Smooth muscle cell of the brain vasculature (primary cell): ENCODE measurements around the gene CTBP2.
A peak's percentile ranks its signal among the peaks of the same experiment; 100 is the strongest.
"Not testable (repeated sequence)": the region's sequence is repeated elsewhere in the genome, so short reads cannot be mapped to it uniquely, and the experiment has no call there.

Experiments
- DNase-seq: peaks from one replicate; pipeline ENCODE4 v3.0.0-alpha.2; 2012; ENCODE audit warnings: low read depth, low spot score

Gene CTBP2

DNA sequence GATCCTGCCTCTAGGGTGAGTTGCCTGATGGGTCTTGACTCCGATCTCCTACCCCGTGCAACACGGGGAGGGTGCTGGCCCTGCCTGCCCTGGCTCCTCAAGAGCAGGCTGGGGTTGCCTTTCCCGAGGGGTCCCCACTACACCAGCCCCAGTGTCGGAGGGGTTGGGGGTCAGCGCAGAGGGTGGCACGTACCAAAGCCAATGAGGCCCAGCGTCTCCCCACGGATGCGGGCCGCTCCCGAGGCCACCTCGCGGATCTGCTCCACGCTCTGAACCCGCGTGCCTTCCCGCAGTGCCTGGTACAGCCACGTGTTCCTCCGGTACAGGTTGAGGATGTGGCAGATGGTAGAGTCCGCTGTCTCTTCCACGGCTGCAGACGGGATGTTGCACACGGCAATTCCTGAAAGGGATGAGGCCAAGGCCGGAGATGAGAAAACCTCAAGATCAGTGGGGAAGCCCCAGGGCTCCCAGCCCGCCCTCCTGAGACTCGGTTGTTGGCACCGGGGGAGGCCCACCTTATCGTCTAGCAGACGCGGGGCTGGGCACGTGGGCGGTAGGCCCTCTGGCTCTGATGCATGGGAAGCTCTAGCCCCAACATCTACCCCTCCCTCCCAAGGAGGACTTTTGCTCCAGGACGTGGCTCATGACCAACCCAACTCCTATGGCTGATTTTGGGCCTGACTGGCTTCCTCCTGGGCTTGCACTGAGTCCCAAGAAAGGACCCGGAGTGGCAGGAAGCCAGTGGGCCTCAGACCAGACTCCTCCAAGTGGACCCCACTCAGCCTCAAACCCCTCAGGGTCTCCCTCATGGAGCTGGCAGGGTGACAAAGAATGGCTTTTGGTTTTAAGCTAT, 162.4 kb downstream of the CTBP2 start:
- DNase-seq: no peak

DNA sequence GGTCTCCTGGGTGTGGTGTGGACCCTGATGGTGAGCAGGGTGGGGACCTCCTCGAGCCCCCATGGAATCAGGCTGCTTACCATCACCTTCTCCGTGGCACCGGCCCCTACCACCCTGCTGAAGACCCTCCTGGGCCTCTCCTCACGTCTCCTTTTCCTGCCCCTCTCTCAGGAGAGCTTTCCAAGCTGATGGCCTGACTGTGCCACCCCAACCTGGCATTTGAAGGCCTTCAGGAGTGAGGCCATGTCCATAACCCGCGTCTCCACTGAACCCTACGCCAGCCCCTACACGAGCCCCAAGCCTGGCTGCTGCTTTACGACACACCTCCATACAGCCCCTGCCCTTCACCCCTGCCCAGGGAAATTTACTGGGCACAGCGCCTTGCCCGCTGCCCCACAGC, 163.1 kb downstream of the CTBP2 start:
- no peak for DNase-seq

- DNase-seq: no peak
Measured at GRCh38 chr10:124996854-124997215, 163.5 kb downstream of the CTBP2 start.

- DNase-seq: no peak
Measured at GRCh38 chr10:124996127-124996853, 164.1 kb downstream of the CTBP2 start.

DNA sequence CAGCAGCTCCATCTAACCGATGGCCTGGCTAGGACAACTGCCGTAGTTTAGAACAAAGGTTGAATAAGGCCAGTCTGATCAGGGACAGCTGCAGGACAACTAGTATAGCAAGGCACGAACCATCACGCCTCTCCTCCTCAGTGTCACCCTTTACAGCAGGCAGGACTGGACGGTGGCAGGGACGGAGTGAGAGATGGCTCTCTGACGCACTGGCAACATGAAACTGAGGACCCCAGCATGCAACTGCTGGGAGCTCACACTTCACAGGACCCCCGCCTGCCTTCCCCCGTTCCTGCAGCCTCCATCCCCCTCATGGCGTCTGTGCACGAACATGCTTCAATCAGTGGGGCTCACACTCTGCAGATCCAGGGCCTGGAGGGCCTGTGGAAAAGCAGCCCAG, 164.8 kb downstream of the CTBP2 start:
- DNase-seq: no peak

GRCh38 chr10:124994573-124995473, 165.5 kb downstream of the CTBP2 start:
- no peak for DNase-seq

- DNase-seq: no peak
Measured at GRCh38 chr10:124993736-124994451, 166.5 kb downstream of the CTBP2 start.

- no peak for DNase-seq
Measured at GRCh38 chr10:124993345-124993708, 167.0 kb downstream of the CTBP2 start.

DNA sequence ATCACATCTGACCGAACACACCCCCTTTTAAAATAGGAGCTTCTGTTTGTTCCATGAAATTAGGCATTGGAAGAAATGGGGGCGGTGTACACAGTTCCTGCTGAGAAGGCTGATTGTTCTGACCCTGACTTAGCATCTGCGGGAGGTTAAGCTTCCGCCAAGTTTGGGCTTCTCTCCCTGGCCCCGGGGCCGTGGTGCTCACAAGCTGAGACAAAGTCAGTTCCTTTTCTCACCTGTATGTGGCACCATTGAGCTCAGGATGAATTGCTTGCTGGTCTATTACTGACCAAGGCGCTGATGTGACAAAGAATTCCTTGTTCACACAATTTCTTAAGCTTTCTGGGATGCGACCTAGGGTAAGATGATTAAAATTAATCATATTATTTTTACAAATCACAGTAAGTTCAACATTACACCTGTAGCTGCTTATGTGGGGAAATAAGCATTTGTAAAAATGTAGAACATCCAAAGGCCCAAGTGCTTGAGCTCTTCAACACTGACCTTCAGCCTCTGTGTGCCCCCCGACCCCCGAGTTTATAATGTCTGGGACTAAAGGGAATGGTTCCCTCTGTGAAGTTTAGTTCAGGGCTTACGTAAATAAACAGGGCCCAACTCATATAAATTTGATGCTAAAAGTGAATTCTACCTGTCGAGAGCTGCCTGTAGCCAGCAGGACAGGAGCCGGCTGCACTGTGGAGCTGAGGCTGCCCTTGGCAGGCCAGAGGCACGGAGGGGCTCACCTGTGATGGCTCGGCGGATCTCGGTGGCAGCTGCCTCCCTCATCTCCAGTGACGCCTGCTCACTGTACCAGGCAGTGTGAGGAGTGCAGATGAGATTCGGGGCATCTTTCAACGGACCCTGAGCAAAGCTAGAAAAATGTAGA, 167.7 kb downstream of the CTBP2 start:
- DNase-seq: peak; percentile 36

DNA sequence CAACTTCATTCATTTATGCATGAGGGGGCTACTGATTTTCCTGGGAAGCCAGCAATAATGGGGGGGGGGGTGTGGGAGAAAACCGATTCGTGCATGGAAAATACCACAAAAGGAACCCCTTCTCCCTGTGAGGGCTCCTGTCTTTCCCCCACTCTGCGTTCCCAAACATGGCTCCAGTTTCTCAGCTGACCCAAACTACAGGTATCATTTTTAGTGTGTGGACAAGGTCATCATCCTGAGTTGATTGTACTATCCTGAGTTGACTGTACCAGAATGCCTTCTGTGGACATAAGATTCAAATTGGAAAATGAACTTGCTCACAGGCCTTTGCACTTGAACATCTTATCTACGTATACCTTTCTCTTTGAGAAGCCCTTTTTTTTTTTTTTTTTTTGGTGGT, 168.5 kb downstream of the CTBP2 start:
- no peak for DNase-seq

DNA sequence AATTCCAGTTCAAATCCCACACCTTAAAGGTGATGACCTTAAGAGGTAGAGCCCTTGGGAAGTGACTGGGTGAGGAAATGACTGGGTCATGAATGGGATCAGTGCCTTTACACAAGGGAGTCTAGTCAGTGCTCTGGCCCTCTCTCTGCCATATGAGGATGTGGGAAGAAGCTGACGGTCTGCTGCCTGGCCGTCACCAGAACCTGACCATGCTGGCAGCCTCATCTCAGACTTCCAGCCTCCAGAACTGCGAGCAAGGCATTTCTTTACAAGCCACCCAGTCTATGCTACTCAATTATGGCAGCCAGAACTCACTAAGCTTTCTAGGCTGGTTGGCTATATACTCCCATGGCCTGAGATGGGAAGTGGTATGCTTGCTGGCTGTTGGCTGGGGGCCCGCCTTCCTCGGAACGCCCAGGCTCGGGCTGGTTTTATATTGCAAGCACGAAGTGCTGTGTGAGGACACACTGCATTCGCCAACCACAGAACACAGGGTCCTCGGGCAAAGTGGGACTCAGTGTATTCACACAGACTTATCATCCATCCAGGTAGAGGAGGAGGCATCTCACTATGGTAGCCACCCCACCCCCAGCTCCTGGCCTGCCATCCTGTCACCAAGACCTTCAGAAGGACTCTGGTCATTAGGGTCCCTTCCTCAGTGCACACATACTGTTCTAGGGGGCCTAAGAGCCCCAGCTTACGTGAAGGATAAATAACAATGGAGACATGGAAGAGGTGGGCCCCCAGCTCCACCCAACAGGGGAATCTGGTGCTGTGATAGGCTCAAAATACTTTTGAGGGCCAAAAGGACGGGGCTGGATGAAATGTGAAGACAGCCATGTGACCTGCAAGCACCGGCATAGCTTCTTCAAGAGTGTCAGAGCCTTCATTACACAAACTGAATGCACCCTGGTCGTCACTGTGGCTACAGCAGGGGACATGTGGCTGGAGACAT, 169.4 kb downstream of the CTBP2 start:
- no peak for DNase-seq

- no peak for DNase-seq
Measured at GRCh38 chr10:124989526-124989925, 170.8 kb downstream of the CTBP2 start.

- not testable (repeated sequence) for DNase-seq
Measured at GRCh38 chr10:124988753-124989152, 171.6 kb downstream of the CTBP2 start.

- no peak for DNase-seq
Measured at GRCh38 chr10:124987788-124988187, 172.6 kb downstream of the CTBP2 start.

DNA sequence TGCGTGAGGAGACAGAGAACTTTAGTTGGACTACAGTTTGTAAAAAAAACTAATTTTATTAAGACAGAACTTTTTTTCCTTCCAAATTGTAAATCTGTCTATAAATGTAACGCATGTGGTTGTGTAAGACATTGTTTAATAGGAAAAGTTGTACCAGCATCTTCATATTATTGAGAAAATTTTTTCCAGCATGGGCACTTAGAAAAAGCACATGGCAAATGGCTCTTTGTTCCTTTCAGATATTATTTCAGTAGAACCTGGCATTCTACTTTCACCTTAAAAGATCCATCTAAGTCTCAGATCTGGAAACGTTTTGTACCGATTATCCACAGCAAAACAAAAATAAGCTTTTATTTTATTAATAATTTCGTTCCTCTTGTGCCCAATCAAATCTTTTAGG, 175.2 kb downstream of the CTBP2 start:
- no peak for DNase-seq

DNA sequence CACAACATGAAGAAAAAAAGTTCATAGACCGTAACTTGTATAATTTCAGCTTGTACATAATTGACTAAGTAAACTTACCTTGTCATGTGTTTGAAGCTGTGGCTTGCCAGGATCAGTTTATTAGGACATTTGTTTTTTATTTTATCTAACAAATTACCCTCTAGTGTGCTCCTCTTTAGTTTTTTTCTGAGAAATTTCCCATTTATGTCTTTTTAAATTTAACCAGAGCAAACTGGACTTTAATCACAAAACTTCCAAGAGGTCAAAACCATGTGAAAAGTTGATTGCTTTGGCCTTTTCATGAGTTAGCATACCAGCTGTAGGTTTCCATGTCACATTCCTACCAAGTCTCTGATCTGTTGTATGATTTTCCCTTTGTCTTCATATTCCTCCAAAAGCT, 176.0 kb downstream of the CTBP2 start:
- no peak for DNase-seq

GRCh38 chr10:124983321-124983720, 177.0 kb downstream of the CTBP2 start:
- DNase-seq: no peak

- DNase-seq: no peak
Measured at GRCh38 chr10:124978376-124978725, 182.0 kb downstream of the CTBP2 start.

GRCh38 chr10:124977648-124978375, 182.6 kb downstream of the CTBP2 start:
- DNase-seq: no peak
